NCI-H128 (cell line): ENCODE measurements around the gene C1orf159.
A peak's percentile ranks its signal among the peaks of the same experiment; 100 is the strongest.
"Not testable (repeated sequence)": the region's sequence is repeated elsewhere in the genome, so short reads cannot be mapped to it uniquely, and the experiment has no call there.

ENCODE experiments used
- DNase-seq: peaks from one replicate; lab custom pipeline; 2025; ENCODE audit not compliant: unreplicated experiment; lab: John Stamatoyannopoulos, UW

Gene C1orf159

DNA sequence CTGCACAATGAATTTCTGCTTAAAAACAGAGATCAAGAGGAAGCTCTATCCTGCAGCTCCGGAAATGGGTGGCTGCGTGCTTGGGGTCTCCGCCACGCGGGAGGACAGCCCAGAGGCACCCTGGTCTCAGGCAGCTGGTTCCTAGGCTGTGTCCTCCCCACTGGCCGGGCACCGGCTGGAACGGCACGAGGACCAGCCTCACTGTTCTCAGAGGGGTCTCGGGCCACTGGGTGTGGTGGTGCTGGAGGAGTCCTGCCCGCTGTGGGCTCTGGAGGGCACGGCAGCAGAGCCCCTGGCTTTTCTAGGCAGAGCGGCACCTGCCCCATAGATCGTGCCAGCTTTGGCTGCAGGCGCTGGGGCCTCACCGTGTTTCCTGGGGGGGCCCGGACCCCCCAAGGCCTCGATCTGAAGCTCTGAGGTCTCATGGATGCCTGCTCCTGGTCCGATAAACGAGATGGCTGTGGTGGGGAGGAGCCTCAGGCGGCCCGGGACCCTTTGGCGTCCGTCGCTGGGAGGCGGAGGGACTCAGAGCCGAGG lies 33.6 kb downstream of the C1orf159 start:
- no peak for DNase-seq

DNA sequence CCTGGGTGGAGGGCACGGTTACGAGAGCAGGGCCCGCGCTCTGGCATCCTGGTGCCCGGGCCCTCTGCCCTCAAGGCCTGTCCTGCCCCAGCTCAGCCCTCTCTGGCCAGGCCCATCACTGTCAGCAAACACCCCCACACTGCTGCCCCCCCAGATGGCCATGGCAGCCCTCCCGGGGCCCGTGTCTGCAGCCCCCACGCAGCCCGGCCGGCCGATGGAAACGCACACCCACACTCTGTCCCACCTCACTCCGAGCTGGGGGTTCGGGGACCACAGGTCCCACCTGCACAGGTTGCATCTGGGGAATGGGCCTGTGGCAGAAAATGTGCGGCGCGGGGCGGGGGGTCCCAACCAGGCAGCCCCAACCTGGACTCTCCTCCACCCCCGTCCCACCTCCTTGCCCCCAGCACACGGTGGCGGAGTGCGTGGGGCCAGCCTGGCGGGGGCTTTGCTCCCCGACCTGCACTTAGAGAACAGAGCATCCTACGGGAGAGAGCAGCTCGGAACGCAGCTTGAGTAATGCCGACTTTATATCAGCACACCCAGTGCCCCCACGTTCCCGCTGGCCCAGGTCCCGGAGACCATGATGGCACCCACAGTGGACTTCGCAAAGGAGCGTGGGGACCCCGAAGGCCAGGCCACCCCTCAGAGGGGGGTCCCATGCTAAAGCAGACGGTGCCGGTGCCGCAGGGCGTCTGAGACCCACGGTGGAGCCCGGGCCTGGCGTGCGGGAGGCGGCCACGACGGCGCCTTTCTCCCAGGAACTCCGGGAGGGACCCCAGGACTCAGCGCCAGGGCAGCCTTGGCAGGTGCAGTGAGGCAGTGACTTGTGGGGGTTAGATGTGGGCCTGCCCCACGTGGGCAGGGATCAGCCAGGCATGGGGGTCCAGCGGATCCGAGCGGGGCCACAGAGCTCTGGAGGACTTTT lies 34.3 kb downstream of the C1orf159 start:
- DNase-seq, result no peak

GRCh38 chr1:1080951-1081310 lies 35.0 kb downstream of the C1orf159 start:
- DNase-seq, result no peak

DNA sequence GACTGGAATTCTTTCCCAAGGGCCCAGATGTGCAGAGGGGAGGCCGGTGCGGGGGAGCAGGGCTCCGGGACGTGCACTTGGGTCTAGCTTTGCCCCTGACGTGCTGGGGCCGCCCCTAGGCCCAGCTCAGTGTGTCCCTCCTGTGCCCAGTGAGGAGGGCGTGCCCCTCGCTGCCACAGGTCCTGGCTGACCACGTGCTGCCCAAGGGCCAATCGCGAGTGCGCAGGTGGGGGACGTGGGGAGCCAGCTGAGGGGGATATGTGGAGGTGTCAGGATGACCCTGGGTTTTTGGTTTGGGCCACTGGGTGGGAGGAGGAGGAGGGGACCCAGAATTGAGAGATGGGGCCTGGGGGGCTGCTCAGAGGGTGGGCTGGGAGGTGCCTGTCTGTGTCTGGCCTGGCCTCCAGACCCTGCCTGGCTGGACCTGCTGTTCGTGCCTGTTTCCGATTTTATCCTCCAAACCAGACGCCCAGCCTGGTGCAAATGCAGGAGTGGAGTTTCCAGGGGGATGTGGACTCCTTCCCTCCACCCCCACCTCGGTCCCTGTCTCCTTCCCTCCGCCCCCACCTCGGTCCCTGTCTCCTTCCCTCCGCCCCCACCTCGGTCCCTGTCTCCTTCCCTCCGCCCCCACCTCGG lies 35.6 kb downstream of the C1orf159 start:
- DNase-seq, result peak; percentile 49

DNA sequence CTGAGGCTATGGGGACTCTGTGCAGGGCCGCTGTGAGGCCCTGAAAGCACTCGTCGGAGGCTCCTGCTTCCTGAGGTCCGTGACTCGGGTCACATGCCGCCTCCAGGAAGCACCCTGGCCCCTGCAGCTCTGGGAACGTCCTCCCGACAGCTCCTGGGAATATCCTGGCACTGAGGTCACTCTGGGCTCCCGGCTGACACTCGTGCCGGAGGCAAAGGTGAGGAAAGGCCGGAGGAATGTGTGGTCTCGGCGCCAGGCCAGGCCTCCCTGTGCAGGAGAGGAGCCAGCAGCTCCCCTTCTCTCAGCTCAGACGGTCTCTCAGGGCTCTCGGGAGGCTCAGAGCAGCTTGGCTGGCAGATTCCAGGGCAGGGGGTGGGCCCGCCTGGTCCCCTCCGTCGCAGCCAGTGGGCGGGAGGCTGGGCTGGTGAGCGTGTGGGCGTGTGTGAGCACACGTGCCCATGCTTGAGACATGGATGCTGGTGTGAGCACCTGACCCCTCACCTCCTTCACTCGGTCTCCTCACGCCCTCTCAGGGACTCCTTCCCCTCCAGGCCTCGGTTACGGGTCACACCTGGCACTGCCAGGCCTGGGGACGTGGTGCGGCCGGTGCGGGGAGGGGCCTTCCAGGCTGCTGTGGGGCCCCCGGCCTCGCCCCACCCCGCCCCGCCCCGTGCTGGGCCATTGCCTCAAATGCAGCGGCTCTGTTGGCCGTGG lies 36.3 kb downstream of the C1orf159 start:
- DNase-seq, result peak; percentile 67

DNA sequence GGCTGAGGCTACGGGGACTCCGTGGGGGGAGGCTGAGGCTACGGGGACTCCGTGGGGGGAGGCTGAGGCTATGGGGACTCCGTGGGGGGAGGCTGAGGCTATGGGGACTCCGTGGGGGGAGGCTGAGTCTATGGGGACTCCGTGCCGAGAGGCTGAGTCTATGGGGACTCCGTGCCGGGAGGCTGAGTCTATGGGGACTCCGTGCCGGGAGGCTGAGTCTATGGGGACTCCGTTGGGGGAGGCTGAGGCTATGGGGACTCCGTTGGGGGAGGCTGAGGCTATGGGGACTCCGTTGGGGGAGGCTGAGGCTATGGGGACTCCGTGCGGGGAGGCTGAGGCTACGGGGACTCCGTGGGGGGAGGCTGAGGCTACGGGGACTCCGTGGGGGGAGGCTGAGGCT lies 38.5 kb downstream of the C1orf159 start:
- DNase-seq, result not testable (repeated sequence)

DNA sequence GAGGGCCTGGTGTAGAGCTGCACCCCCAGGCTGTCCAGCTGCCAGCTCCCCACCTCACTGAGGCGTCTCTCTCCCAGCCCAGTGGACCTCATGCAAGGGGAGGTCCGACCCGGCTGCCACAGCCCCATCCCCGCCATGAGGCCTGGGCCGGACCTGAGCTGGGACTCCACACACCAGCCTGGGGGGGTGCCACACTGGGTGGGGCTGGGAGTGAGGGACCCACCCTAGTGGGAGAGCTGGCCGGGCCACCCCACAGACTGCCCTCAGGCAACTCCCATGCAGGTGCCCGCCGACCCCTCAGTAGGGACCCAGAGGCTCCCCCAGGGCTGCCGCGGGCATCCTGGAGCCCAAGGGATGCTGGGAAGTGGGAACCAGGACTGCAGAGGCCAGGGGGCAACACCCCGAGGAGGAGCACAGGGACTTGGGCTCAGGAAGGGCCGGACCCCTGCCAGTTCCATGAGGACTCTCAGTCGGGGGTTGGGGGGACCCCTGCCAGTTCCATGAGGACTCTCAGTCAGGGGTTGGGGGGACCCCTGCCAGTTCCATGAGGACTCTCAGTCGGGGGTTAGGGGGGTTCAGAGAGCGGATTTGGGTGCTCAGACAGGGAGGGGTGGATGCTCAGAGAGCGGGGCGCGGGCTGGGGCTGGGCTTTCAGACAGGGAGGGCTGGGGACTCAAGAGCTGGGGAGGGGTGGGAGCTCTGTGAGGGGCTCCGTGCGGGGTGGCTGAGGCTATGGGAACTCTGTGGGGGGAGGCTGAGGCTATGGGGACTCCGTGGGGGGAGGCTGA lies 40.5 kb downstream of the C1orf159 start:
- no peak for DNase-seq

DNA sequence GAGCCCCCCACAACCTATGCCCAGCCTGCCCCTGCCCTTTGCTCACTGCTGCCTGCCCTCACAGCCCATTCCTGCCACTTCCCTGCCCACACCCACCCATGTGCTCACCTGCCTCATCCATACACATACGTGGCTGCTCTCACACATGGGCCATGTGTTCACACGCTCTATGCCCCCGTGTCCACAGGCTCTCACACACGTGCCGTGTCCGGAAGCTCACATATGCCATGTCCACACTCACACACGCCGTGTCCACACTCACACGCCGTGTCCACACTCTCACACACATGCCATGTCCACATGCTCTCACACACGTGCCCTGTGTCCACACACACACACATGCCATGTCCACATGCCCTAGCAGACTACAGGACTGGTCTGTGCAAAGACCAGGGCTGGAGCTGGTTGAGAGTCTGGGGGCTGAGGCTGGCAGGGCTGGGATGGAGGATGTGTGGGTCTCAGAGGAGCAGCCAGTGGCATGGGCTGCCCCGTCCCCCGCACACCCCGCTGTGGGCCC lies 41.2 kb downstream of the C1orf159 start:
- DNase-seq, result no peak

DNA sequence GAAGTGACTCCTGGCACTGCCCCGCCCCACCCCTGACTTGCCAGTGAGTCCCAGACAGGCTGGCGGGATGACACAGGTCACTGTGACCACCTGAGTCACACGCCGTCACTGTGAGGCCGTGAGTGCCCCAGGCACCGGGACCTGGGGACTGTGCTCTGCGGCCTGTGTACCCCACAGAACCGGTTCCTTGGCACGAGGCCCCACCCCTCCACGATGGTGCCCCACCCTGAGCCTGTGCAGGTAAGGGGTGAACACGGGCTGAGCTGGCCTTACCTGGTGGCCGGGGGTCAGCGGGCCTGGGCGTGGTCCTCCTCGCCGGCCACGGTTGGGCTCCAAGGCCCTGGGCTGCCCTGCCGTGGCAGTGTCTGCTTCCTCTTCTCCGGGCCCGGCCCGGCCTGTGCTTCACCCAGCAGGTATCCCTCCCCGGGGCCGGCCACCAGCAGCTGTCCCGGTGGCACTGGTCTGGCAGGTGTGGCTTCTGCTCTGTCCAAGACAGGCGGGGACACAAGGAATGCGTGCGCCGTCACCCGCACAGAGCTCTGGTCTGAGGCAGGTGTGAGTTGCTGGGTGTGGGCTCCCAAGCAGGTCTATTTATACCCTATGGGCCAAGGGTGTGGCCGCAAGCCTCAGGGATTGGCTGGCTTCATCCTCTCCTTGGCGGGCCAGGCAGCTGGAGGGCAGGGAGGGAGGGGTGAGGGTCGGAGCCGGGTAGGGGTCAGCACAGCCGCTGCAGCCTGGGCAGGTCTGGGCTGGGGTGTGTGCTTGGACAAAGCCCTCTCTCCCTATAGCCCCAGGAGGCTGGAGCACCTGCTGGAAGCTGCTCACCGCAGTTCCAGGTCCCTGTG lies 41.9 kb downstream of the C1orf159 start, which contains the start of gene RNF223:
RNF223 (minus strand) TSS at position 564 of the 845 bp plus-strand sequence. CDS start 1,740 bp downstream, outside the sequence.
- DNase-seq, result peak; percentile 7

GRCh38 chr1:1072849-1073742 lies 42.8 kb downstream of the C1orf159 start:
- DNase-seq, result no peak

GRCh38 chr1:1072299-1072848 lies 43.5 kb downstream of the C1orf159 start:
- DNase-seq, result no peak

DNA sequence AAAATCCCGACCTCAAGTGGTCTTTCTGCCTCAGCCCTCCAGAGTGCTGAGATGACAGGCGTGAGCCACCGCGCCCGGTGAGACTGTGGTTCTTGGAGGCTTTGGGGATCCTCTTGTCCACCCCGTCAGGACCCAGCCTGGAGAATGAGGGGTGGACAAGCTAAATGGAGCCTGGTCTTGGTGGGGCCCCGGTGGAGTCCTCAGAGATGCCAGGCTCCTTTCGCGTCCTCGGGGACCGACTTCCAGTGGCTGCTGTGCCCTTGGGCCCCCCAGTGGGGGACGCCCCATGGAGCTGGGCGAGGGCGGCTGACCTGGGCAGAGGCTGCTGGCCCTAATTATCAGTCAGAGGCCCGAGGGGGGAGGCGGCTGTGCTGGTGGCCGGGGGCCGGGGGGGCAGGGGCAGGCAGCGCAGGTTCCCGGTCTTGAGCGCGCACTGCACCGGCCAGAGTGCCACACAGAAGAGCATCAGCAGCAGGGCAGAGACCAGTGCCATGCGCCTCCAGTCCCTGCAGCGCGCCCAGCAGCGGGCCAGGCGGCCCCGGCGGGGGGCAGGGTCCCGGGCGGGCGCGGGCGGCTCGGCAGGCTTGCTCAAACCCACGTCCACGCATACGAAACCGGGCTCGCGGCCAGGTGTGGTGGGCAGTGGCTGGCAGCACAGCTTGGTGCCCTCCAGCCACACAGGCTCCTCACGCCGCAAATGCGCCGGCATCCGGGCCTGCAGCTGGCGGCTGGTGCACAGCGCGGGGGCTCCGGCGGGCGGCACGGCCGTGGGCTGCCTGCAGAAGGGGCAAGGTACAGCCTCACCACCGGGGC lies 44.2 kb downstream of the C1orf159 start:
- DNase-seq, result no peak

DNA sequence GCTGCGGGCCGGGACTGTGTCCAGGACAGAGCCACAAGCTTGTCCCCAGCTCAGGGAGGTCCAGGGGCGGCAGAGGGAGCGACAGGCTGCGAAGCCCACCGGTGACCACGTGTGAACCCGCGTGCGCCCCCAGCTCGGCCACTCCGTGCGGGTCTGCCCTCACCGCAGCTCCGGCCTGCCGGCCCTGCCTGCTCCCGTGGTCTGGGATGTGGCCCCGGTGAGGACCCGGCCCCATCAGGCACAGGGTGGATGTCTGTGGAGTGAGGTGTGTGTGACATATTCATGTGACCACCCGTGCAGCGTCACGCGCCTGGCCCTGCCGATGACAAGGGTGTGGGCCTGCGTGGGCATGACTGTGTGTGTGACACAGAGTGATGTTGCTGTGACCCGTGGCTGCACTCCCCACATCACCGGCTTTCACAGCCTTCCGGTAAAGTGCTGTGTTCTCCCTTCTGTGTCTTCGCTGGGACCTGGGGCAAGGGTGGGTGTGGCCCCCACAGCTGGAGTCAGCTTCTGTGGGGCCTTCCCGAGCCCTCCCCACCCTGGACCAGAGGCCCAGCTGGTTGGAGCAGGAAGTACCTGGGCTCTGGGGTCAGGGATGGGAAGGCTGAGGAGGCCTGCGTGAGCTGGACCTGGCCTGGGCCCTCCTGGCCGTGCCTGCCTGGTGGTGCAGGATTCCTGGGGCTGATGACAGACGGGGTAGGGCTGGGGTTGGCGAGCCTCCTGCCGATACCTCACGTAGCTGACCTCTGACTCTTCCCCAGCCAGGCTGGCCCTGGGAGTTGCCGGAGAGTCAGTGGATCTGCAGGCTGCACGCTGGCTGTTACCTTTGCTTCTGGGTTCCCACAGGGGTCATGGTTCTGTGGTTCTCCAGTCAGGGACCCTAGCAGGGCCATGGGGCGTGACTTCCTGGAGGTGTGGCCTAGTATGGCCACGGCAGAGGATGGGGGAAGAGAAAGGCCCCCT lies 45.9 kb downstream of the C1orf159 start:
- no peak for DNase-seq

DNA sequence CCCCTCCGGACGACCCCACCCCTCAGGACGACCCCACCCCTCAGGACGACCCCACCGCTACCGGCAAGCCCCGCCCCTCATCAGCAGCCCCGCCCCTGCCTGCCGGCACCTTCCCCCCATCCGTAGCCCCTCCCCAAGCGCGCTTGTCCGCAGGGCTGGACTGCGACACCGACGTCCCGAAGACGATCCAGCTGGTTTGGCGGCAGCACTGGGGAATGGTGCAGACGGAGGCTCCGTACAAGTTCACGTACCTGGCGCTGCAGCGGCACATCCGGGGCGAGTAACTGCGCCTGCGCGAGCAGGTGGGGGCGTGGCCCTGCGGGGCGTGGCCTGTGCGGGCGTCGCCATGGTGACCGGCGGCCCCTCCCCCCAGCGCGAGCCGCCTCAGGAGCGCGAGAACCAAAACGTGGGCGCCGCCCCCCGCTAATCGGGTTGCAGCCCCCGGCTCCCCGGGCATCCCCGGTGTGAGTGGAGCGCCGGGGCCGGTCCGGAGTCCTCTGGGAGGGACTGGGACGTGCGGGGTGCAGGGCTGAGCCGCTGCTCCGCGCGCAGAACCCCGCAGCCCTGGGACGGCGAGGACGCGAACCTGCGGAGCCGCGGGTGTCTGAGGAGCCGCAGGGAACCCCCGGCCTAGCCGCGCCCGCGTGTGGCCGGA lies 46.7 kb downstream of the C1orf159 start:
- peak; percentile 79 for DNase-seq

GRCh38 chr1:1068517-1069055 lies 47.3 kb downstream of the C1orf159 start:
- DNase-seq, result peak; percentile 22
